Measurements from ENCODE around the gene AP2A2.

AP2A2 gene

GRCh38 chr11:925496-926301 is at the start of gene AP2A2:
AP2A2 (plus strand) TSS chr11:925870; CDS start chr11:926022, 152 bp downstream.
- DNase-seq = peak; percentile 33 to 95

GRCh38 chr11:876545-876944 is 49.1 kb upstream of the AP2A2 start:
- peak; percentile 63 to 91 for DNase-seq

- no peak for DNase-seq
Observed at GRCh38 chr11:877565-877964, 48.1 kb upstream of the AP2A2 start.

- DNase-seq = no peak
Observed at GRCh38 chr11:880447-880846, 45.2 kb upstream of the AP2A2 start.

- DNase-seq = no peak
Observed at GRCh38 chr11:882596-882995, 43.1 kb upstream of the AP2A2 start.

- no peak for DNase-seq
Observed at GRCh38 chr11:883527-883926, 42.1 kb upstream of the AP2A2 start.

GRCh38 chr11:884578-885070 is 41.0 kb upstream of the AP2A2 start:
- DNase-seq = no peak

GRCh38 chr11:886568-886967 is 39.1 kb upstream of the AP2A2 start:
- no peak for DNase-seq

- DNase-seq = no peak
Observed at GRCh38 chr11:887589-887988, 38.1 kb upstream of the AP2A2 start.

- DNase-seq = no peak
Observed at GRCh38 chr11:888310-889212, 37.1 kb upstream of the AP2A2 start.

- DNase-seq = no peak
Observed at GRCh38 chr11:889257-889656, 36.4 kb upstream of the AP2A2 start.

GRCh38 chr11:889687-890475 is 35.8 kb upstream of the AP2A2 start:
- DNase-seq = no peak

GRCh38 chr11:890794-891540 is 34.7 kb upstream of the AP2A2 start:
- DNase-seq = no peak

- no peak for DNase-seq
Observed at GRCh38 chr11:893008-893654, 32.5 kb upstream of the AP2A2 start.

GRCh38 chr11:894575-895201 is 31.0 kb upstream of the AP2A2 start:
- no peak for DNase-seq

- no peak for DNase-seq
Observed at GRCh38 chr11:895331-896110, 30.1 kb upstream of the AP2A2 start.

- DNase-seq = no peak
Observed at GRCh38 chr11:897253-898142, 28.2 kb upstream of the AP2A2 start.

GRCh38 chr11:898143-898511 is 27.5 kb upstream of the AP2A2 start:
- peak in 1 of 2 experiments; percentile 28 for DNase-seq

- no peak for DNase-seq
Observed at GRCh38 chr11:898540-899190, 27.0 kb upstream of the AP2A2 start.

All from NCI-H446 (cell line).